NCI-H748 (cell line): Measurements from ENCODE around the gene SRSF1.
A peak's percentile ranks its signal among the peaks of the same experiment; 100 is the strongest.
"Not testable (repeated sequence)": the region's sequence is repeated elsewhere in the genome, so short reads cannot be mapped to it uniquely, and the experiment has no call there.

Source experiments
- DNase-seq: peaks from one replicate; lab custom pipeline; 2025; ENCODE audit not compliant: unreplicated experiment; lab: John Stamatoyannopoulos, UW

Gene SRSF1

DNA sequence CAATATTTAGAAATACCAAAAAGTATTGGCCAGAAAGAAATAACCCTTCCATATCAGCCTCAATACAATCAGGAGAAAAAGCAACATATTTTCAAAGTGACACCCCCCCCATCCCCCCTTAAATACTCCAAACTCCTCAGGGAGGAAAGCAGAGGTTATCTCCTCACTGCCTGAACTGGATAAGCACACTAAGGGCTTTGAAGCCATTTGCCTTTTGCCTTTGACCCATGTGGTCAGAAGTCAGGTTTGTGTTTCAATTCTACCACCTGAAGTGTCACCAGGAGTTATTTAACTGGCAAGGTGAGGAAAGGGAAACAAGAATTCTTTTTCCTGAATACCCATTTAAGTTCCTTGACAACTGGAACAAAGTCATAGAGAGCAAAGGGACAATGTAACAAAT is 15.5 kb downstream of the SRSF1 start:
- no peak for DNase-seq

DNA sequence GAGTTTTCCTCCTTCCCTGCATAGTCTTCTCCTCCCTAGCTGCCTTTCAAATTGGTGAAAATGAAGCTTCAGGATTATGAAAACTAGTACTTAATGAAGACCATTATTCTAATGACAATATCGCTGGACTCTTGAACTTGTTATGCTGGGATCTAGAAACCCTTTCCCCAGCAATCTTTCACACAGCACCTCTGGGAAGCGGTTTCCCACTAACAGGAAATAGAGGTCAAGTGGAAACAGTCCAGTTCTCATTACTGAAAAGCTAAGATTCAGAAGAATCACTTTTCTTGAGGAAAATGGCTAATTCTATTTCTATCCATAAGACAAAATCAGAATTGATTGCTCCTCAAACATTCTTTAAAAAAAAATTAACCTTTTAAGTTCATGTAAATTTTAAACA is 17.0 kb downstream of the SRSF1 start:
- DNase-seq = no peak

DNA sequence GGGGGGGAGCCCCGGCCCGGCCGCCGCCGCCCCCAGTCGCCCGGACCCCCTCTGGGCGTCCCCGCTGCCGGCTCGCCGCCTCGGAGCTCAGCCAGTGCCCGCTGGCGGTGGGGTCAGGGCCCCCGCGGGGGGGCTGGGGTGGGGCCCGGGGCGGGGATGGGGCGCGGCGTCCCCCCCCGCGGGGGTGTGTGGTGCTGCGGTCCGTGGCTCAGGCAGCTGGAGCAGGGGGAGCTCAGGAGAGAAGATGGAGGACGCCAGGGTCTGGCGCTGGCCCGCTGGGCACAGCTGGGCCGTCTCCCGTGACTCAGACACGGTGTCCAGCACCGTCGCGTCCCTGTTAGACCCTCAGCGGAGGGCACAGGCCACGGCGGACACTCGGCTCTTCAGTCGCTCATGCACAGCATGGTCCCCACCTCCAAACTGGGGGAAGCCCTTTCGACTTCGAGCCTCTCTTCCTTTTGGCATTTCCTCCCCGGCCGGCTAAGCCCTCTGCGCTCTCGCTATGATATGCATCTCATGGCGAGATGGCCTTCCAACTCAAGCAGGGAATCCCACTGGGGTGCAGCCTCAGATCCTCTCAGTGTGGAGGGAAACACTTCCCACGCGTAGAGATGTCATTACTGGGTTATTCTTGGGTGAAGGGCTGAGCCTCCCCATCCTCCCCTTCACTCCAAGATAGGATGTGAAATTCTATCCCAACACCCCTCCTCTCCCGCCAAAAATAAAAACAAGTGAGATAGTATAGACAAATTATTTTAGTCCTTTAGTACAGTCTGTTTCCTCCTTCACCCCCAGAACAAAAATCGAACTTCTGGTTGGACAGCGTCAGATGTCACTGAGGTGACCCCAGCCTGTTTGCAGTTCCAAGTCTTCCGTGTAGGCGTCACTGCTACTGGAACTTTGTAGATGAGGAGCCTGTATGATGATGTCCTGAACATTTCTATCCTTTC is 18.5 kb downstream of the SRSF1 start:
- peak; percentile 87 for DNase-seq

DNA sequence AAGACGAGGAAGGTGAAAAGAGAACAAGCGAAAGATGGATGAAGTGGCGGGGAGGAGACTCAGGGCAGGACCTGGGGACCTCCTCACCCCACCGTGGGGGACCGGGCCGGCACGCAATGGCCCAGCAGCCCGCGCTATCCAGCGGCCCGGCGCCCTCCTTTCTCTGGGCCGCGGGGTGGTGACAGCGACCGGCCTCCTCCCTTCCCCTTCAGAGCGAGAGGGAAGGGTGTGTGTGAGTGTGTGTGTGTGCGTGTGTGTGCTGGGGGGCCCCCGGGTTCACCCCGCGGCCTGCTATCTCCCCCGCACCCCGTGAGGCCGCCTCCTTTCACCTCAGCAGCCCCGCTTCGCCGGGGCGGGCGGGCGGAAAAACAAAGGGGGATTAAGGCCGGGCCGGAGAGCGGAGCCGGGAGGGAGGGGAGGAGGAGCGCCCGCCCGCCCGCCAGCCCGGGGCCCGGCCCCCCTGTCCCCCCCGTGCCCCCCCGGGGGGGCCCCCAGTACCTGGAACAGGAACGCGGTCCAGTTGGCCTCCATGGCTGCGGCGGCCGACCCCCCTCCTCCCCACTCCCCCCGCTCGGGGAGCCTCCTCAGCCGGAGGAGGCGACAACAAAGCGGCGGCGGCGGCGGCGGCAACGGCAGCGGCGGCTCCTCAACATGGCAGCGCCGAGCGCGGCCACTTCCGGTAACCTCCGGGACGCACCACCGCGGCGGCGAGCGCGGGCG is 19.3 kb downstream of the SRSF1 start, which contains the start of gene VEZF1:
Gene VEZF1 (minus strand): TSS at position 674 of the 720 bp plus-strand sequence. CDS start 143 bp downstream, at position 531.
- DNase-seq = peak; percentile 87

DNA sequence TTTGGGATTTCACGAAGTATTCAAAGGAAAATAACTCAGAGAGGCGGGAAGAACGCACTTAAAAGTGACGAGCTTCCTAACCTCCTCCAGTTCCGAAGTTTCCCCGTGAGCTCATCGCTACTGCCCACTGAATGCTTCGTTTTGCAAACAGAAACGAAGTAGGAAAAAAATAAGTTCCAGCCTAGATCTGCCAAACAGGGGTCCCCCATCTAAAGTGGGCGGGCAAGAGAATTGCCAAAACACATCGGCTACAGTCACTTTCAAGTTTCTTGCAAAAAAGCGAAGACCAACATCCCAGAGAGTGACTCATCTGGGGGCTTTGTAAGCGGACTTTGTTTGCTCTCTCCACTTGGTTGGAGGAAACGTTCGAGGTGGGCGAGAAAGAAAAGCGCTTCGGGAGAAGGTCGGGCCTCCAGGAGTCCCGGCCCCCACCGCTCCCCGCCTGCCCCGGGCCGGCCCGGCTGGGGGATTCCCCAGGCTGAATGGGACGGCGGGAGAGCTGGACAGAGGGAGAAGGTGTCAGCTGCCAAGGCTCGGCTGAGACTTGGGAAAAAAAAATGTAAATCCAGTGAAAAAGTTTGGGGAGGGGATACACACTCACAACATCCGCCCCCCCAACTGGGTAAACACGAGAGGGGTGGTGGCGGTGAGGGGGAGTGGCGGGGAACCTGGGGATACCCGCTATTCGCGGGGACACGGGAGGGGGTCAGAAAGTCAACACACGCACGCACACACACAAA is 20.0 kb downstream of the SRSF1 start:
- DNase-seq = peak; percentile 47

DNA sequence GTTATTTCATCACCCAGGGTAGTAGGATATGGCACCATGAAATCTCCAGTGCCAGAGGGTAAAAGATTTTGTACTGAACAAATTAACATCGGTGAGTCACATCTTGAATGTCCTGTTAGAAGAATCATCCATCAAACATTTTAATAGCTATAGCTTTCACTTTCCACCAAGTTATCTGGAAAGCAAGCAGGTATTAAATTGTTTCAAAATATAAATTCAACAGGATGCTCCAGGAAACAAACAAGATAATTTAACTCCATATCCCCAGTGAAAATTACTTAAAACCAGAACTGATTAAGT is 21.4 kb downstream of the SRSF1 start:
- no peak for DNase-seq

DNA sequence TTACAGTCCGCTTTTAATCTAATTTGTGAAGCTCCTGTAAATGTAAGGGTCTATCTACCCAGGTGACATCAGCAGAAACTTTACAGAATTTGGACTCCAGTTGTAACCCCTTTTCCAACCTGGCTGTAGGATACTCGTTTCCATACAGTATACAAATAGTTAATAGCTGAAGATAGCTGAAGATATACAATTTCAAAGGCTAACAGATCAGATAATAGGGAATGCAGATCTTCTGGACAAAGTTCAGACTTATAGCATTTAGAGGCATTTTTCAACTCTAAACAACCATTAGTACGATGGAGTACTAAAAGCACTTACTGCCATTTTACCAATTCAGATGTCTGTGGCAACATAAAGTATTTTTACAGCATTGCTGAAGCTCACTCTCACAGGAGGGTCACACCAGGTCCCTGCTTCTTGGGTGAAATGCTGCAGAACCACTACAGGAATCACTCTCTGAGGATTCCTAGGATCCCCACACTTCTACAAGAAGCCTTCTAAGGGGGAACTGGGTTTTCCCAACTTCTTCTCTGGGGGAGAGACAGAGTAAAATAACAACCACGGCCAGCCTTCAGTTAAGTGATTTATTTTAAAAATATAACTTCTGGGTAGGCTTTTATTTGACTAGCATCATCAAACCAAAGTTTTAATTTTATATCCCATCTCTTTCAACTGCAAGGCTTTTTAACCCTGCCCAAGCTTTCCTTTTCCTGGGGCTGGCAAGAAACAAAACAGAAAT is 21.9 kb downstream of the SRSF1 start:
- DNase-seq = no peak

DNA sequence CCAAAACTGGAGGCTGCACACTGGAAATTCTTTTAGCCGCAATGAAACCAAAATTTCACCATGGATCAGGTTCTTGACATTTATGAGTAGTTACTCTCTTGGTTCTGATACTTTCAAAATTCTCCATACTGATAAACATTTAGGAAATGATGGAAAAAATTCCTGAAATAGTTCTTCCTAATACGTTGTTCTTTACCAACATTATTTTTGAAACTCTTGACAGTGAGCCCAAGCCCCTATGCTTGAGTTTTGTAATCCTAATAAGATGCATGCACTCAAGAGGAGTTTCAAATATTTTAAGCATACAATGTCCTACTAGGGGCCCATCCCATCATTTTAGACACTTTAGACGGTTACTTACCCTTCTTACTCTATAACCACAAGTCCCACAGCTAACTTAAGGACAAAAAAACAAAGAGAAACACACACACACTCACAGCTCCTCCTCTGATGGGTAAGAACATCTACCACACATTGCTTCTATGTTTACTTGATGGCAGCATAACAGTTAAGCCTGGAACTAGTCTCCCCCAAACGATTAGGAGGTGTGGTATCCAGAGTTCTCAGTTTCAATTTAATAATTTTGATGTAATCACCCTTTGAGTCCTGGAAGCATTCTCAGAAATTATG is 22.7 kb downstream of the SRSF1 start:
- no peak for DNase-seq

DNA sequence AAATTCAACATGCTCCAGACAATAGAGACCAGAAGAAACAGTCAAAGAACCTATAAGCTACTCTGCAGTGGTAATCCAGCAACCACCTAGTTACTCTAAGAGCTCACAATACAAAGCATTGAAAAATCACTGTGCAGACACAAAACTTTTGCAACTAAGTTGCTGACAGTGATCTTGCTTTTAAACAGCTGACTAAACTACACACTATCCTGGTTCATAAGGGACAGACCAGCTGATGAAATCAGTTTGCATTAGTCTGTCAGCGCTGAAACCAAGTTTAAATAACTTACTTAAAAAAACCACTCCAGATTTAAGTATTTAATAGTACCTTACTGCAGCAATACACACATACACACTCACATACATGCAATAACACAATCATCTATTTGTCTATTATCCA is 23.6 kb downstream of the SRSF1 start:
- no peak for DNase-seq

DNA sequence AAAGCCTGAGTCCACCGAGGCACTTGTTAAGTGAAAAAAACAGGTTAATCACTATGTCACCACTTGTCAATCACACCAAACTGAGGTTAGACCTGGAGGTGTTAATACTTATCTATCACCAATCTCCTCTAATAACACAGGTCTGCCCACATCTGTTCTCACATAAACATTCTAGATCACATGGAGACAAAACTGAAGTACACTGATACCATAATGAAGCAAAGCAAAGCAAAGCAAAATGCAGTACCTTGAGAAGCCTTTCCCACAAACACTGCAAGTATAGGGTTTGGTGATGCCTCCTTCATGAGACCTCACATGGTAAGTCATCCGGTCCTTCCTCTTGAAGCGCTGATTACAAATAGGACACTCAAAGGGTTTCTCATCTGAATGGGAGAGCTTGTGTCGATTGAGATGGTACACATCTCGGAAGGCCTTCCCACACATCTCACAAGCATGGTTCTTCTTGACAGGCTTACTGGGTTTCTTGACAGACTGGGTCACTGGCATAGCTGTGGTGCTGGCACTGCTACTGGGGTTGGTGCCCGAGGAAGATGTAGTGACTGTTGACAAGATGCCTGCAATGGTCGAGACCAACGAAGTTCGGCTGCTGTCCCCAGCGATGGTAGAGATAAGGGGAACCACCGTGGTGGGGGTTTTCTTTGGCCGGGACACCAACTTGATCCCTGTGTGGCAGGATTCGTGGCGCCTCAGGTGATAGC is 24.4 kb downstream of the SRSF1 start:
- DNase-seq = no peak

DNA sequence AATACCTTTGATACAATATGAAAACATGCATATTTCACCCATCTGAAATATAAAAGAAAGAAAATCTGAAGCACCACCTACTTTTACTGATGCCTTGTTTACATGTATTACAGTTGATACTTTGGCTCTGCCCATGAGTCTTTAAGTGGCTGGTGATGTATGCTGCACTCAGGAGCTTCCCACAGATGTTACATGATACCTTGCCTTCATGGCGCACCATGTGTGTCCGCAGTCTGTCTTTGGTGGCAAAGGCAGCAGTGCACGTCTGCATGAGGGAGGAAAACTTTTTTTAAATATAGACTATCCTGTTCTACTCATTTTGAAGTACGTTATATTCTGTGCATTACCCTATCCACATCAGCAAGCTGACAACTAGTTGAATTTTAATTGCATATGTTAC is 26.5 kb downstream of the SRSF1 start:
- DNase-seq = no peak

DNA sequence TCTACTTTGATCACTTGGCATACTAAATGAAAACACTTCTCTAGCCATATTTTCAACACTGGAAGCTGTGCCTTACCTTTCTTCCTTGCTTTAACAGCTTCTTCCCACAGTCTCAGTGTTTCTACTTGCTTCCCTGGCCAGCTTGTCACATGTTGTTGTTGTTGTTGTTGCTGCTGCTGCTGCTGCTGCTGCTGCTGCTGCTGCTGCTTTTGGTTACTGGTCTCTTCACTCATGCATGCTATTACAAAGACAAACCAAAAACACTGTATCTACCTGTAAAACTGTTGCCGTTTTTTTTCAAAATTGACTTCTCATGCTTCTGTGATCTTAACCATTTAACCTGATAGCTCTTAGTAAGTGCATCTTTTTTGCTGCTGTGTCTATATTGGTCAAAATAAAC is 28.0 kb downstream of the SRSF1 start:
- DNase-seq = no peak

DNA sequence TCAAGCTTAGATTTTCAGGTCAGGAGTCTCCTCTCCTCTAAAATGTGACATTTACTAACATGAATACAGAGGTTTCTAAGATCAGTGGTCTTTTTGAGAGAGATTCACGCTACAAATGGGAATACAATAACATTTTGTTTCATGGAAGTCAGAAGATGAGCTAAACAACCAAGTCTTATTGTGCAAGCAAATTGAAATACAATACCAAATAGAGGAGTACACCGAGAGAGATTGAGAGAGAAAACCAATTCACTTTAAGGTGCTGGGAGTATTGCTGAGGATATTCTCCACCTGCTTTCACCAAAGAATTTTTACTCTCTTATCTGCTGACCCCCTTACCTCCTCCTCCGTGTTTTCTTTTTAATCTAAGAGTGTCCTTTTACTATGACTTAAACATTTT is 30.5 kb downstream of the SRSF1 start:
- no peak for DNase-seq

DNA sequence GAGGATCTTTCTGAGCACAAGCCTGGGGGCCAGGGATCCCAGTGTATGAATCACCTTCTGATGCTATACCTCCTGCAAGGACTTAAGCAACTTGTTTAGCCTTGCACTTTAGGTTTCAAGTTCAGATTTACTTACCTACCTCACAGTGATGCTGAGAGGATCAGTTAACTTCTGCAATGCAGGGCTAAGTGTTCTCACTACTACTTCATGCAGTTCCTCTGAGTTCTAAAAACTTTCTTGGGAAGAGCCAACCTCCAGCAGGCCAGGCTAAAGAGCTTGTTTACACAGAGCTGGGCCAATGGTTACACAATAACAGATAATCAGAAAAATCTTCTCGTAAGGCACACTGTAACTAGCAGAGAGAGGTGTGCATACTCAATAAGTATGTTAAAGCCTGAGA is 32.0 kb downstream of the SRSF1 start:
- no peak for DNase-seq

DNA sequence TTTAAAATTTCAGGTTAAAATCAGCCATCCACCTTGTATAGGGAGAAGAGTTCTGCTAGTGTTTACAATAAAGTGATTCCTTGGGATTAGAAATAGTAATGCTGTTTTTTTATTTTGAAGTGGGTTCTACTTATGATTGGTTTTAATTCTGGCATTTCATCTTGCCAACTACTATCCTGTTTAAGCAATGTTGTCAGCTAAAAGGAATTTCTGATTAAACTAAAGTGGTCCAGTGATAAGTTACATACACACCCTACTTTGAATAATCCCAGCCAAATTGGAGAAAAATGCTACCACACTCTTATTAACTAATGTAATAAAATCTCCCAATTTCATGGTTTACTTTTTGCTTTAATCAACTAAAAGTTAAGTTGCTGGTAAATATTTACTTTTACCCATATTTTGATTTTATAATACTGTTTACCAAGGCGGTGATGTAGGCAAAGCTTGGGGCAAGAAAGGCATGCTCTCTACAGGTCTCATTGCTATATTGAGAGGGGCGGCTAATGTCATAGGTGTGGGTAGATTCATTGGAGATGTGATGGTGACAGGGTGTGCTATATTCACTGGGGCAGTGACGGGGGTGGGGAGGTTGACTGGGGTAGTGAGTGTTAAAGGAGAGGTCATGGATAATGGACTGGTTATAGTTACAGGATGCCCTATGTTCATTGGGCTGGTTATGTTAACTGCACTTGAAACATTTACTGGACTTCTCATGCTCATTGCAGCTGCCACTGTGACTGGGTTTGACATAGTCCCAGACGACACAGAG is 32.8 kb downstream of the SRSF1 start:
- DNase-seq = not testable (repeated sequence)

DNA sequence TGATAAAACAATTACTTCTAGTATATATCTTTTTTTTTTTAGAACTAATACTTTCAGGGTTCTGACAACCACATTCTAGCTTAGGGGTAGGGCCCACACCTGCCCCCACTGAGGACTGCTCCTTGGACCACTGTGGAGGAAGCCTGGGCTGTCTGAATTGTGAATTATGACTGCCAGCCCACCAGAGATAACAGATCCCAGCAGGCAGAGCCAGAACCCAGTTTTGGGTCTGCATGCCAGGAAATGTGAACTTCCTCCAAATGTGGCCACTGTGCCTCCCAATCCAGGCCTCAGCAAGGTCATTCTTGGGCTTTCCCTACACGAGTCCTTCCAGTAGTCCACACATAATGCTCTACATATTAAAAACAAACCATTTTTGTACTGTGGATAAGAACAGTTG is 34.9 kb downstream of the SRSF1 start:
- DNase-seq = no peak

DNA sequence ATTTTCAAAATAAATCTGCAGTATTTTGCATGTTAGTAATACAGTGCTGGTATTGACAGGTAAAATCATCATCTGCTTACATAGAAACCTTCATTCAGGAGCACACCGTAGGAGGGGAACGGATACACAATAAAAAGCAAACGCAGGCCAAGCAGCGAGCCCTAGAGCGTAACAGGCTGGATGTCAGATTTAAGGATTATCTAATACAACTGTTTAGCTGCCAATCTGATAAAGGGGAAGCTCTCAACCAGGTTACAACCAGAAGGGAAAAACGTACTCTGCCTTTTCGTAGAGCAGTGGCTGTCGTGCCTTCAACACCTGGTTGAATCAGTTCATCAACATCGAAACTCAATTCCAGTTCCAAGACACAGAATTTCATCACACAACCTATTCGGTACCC is 35.5 kb downstream of the SRSF1 start:
- no peak for DNase-seq

DNA sequence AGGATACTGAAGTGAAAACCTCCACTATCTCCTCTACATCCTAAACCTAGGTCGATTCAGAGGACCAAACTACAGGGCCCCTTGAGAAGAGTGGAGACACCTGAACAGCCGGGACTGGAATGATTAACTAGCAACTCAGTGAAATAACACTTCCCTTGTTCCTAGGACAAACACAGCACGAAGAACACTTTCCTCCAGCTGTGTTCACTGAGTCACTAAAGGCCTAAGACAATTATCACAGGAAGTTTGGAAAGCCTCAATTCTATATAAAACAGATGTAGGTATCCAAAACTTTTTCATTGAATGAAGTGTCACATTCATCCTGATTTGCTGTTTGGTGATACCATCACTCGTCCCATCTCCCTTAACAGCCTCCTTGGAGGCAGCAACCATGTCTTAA is 36.3 kb downstream of the SRSF1 start:
- DNase-seq = no peak

DNA sequence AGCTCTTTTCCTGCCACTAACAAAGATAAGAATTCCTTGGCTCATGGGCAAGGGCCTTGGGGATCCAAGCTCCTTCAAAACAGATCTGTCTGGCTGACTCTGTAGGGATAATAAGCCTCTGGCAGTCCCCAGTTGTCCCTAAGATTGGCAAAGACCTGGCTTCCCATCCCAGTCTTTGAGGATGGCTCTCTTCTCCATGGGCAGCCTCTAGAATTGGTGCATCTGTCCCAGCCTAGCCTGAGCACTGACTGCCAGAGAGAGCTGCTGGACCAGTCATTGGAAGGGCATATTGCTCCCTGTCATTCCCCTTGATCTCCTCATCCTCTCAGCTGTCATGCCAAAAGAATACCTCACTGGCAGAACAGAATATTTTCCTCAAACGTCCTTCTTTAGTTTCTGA is 38.6 kb downstream of the SRSF1 start:
- DNase-seq = no peak
